ENCODE results near the gene MYBPC2.
"Not testable (repeated sequence)": the region's sequence is repeated elsewhere in the genome, so short reads cannot be mapped to it uniquely, and the experiment has no call there.

MYBPC2 gene

GRCh38 chr19:50432221-50433028 is at the start of gene MYBPC2:
Gene MYBPC2 (plus strand): TSS chr19:50432892. CDS start chr19:50432954, 62 bp downstream.
- no peak for DNase-seq (ENCODE audit: low spot score)

GRCh38 chr19:50383001-50383851 is 49.5 kb upstream of the MYBPC2 start:
- no peak for TF ChIP-seq CTCF (IDR thresholded peaks at IDR 0.05; ENCODE audit: extremely low read depth, missing control alignments)
- no peak for DNase-seq (ENCODE audit: low spot score)

More at GRCh38 chr19:50432221-50433028, at the start of gene MYBPC2:
- TF ChIP-seq CTCF (IDR thresholded peaks at IDR 0.05; ENCODE audit: extremely low read depth, missing control alignments), result no peak

- TF ChIP-seq CTCF (IDR thresholded peaks at IDR 0.05; ENCODE audit: extremely low read depth, missing control alignments), result no peak
- peak; percentile 100 for DNase-seq (ENCODE audit: low spot score)
Observed at GRCh38 chr19:50383852-50384684, 48.6 kb upstream of the MYBPC2 start, which contains the start of gene POLD1. Gene POLD1 (plus strand): TSS chr19:50384347. CDS start chr19:50398852, 14,505 bp downstream.

GRCh38 chr19:50384685-50385535 is 47.8 kb upstream of the MYBPC2 start:
- DNase-seq (ENCODE audit: low spot score), result peak; percentile 3
- no peak for TF ChIP-seq CTCF (IDR thresholded peaks at IDR 0.05; ENCODE audit: extremely low read depth, missing control alignments)

GRCh38 chr19:50387176-50387867 is 45.4 kb upstream of the MYBPC2 start:
- no peak for TF ChIP-seq CTCF (IDR thresholded peaks at IDR 0.05; ENCODE audit: extremely low read depth, missing control alignments)
- DNase-seq (ENCODE audit: low spot score), result no peak

GRCh38 chr19:50387868-50388245 is 44.8 kb upstream of the MYBPC2 start:
- DNase-seq (ENCODE audit: low spot score), result no peak
- TF ChIP-seq CTCF (IDR thresholded peaks at IDR 0.05; ENCODE audit: extremely low read depth, missing control alignments), result no peak

GRCh38 chr19:50390295-50390694 is 42.4 kb upstream of the MYBPC2 start:
- DNase-seq (ENCODE audit: low spot score), result not testable (repeated sequence)

- not testable (repeated sequence) for DNase-seq (ENCODE audit: low spot score)
Observed at GRCh38 chr19:50390952-50391351, 41.7 kb upstream of the MYBPC2 start.
